Suprapubic skin (tissue), 4 donors: Measurements from ENCODE around the gene SLC28A1. TPM values are rescaled to one million over a fixed set of nuclear protein-coding genes. Genes with fewer than 3 reads are reported as not detected.

Experiments
- DNase-seq, 2 donors: peaks; one replicate each; pipeline ENCODE4 v3.0.0-alpha.2; 2019; ENCODE audit warnings: low spot score in 2 of 2
- H3K27ac ChIP-seq: fragments of 200-600 bp; sonication (generic); one replicate; pipeline ENCODE4 v1.5.1; 2019
- H3K27me3 ChIP-seq: fragments of 200-600 bp; sonication (generic); one replicate; pipeline ENCODE4 v1.5.1; 2019
- H3K36me3 ChIP-seq: fragments of 200-600 bp; sonication (generic); one replicate; pipeline ENCODE4 v1.5.1; 2019
- H3K4me1 ChIP-seq: fragments of 200-600 bp; sonication (generic); one replicate; pipeline ENCODE4 v1.5.1; 2019
- H3K4me3 ChIP-seq: fragments of 200-600 bp; sonication (generic); one replicate; pipeline ENCODE4 v1.5.1; 2019; ENCODE audit warnings: mild to moderate bottlenecking
- H3K9me3 ChIP-seq: fragments of 200-600 bp; sonication (generic); one replicate; pipeline ENCODE4 v1.5.1; 2019
- CTCF ChIP-seq, 2 donors: fragments of 200-600 bp in 1 of 2; fragments of 450-650 bp in 1 of 2; sonication (generic) in 1 of 2; IDR thresholded peaks; one replicate each; pipeline ENCODE4 v1.5.1; 2016 to 2019; ENCODE audit warnings: antibody characterized with exemption in 2 of 2, mild to moderate bottlenecking in 1 of 2, moderate library complexity in 1 of 2
- EP300 ChIP-seq: sonication (generic); formaldehyde crosslinking; IDR thresholded peaks from one replicate; pipeline ENCODE4 v1.6.1; 2017; ENCODE audit warnings: antibody characterized with exemption
- POLR2A ChIP-seq, 2 donors: fragments of 450-650 bp; IDR thresholded peaks; one replicate each; pipeline ENCODE4 v1.6.1; 2017; ENCODE audit warnings: antibody characterized with exemption in 2 of 2, mild to moderate bottlenecking in 2 of 2, moderate library complexity in 2 of 2
- POLR2AphosphoS5 ChIP-seq, 3 donors: sonication (generic); formaldehyde crosslinking; IDR thresholded peaks; one replicate each; pipeline ENCODE4 v1.6.1; 2017; ENCODE audit warnings: antibody characterized with exemption in 3 of 3
- WGBS: methylation state at CpG from one replicate; pipeline ENCODE4 v1.1.5; 2018; 5-methylcytosine and 5-hydroxymethylcytosine counted together
- total RNA-seq, 4 donors: library from RNA; depleted of rRNA; stranded (reverse); fragments of >200 nt; gene quantifications; one replicate each; pipeline ENCODE4 v1.1.0, GENCODE V29; 2016

Gene SLC28A1
- total RNA-seq, 4 donors from 2014 or later: not detected

DNA sequence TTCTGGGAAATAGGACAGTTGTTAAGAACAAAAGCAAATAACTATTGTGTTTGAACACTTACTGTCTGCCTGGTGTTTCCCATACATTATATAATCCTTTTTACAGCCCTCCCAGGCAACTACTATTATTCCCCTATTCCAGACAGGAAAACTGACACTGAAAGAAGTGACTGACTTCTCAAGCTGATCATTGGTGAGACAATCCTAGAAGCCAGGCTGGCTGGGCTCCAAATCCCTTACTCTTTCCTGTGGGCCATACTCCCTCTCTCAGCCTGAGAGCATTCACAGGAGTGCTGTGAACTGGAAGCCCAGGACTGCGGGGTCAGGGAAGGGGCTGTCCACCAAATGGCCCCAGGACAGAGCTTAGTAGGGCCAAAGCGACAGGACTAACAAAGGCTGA is 58.0 kb downstream of the SLC28A1 start:
- Histone ChIP-seq H3K36me3 (no peaks in the 10 kb centered on the region), H3K4me1 (no peaks in the 10 kb centered on the region), H3K9me3 (no peaks in the 10 kb centered on the region), H3K4me3 (no peak overlapping the region), H3K27ac (no peak overlapping the region), H3K27me3 (no peaks in the 10 kb centered on the region)
- DNase-seq: no peak
- TF ChIP-seq POLR2AphosphoS5 (IDR thresholded peaks at IDR 0.05) (no peak), CTCF (IDR thresholded peaks at IDR 0.05) (no peak), EP300 (no peak), POLR2A (IDR thresholded peaks at IDR 0.05) (no peak)
- WGBS: 96% methylated on average over 2 of the region's 2 CpGs

DNA sequence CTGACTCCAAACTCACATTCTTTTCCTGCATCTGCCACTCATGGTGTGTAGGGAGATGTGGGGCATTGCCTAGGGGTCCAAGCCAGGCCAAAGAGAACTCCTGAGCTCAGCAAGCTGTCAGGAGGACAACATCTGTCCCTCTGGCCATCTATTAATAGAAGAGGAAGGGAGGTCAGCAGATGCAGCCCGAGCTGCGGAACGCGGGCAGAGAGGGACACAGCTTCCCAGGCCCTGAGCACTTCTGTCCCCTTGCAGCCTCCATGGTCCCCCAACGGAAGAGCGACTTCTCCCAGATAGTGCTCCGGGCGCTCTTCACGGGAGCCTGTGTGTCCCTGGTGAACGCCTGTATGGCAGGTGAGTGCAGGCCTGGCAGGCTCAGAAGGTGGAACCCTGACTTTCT is 59.8 kb downstream of the SLC28A1 start:
- Histone ChIP-seq H3K4me1 (no peaks in the 10 kb centered on the region), H3K27me3 (no peaks in the 10 kb centered on the region), H3K36me3 (no peaks in the 10 kb centered on the region), H3K27ac (no peak overlapping the region), H3K4me3 (no peak overlapping the region), H3K9me3 (no peaks in the 10 kb centered on the region)
- DNase-seq: no peak
- 84% methylated on average over 8 of the region's 10 CpGs for WGBS
- TF ChIP-seq EP300 (no peak), CTCF (IDR thresholded peaks at IDR 0.05) (no peak), POLR2AphosphoS5 (IDR thresholded peaks at IDR 0.05) (no peak)

- no peak for DNase-seq
- WGBS: 91% methylated on average over 11 of the region's 11 CpGs
- no peaks in the 10 kb centered on the region for H3K36me3 ChIP-seq
Measured at GRCh38 chr15:84944861-84945260, 60.4 kb downstream of the SLC28A1 start.

GRCh38 chr15:84946772-84947489 is 62.5 kb downstream of the SLC28A1 start:
- H3K27me3 ChIP-seq: no peaks in the 10 kb centered on the region
- H3K27ac ChIP-seq: no peak overlapping the region
- no peak for DNase-seq
- no peak overlapping the region for H3K4me3 ChIP-seq
- H3K4me1 ChIP-seq: peaks cover 3% of the 10 kb centered on the region
- no peak for TF ChIP-seq CTCF (IDR thresholded peaks at IDR 0.05)
- no peak for TF ChIP-seq POLR2AphosphoS5 (IDR thresholded peaks at IDR 0.05)
- no peak for TF ChIP-seq EP300
- no peak for TF ChIP-seq POLR2A (IDR thresholded peaks at IDR 0.05)
- H3K9me3 ChIP-seq: no peaks in the 10 kb centered on the region
- H3K36me3 ChIP-seq: no peaks in the 10 kb centered on the region
- WGBS: 82% methylated on average over 5 of the region's 5 CpGs

More at GRCh38 chr15:84944861-84945260, 60.4 kb downstream of the SLC28A1 start:
- Histone ChIP-seq H3K27me3 (no peaks in the 10 kb centered on the region), H3K4me3 (no peak overlapping the region), H3K4me1 (peaks cover 1% of the 10 kb centered on the region), H3K27ac (no peak overlapping the region), H3K9me3 (no peaks in the 10 kb centered on the region)
- TF ChIP-seq EP300: no peak
- no peak for TF ChIP-seq POLR2A (IDR thresholded peaks at IDR 0.05)

DNA sequence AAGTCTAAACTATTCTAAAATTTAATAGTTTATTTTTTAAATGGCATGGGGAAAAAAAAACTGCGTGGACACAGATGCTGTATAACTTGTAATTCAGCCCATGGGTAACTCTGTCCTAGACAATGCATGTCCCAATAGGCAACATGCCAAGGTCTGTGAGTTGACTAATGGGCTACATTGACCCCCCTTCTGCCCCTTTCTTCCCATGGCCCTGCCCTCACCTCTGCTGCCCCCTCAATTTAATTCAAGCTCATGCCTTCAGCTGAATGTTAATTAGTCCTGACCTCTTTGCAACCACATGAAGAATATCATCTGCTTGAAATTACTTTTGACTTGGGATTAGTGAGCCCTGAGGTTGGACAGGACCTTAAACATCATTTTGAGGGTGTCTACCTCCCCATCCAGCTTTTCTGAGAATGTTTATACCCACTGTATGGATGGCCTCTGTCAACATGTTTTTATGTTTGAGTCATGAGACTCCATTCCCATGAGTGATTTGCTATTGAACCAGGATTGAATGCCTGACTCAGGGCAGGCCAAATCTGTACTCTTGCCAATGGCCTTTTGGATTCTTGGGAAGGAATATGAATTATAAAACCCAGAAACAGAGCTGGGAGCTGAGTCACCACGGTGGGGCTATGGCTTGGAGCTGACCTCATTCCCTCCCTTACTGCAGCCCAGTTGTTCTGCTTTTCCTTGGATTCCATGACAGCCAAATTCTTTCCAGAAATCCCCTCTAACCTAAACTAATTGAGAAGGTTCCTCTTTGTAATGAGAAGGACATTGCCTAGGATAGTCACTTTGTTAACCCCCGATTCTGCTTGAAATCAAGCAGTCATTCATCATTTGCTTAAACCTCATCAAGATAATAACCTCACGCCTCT is 63.7 kb downstream of the SLC28A1 start:
- H3K4me1 ChIP-seq: peaks cover 3% of the 10 kb centered on the region
- no peaks in the 10 kb centered on the region for H3K27me3 ChIP-seq
- no peaks in the 10 kb centered on the region for H3K36me3 ChIP-seq
- TF ChIP-seq CTCF (IDR thresholded peaks at IDR 0.05) (no peak), EP300 (no peak), POLR2A (IDR thresholded peaks at IDR 0.05) (no peak), POLR2AphosphoS5 (IDR thresholded peaks at IDR 0.05) (no peak)
- no peak overlapping the region for H3K4me3 ChIP-seq
- 69% methylated on average over 4 of the region's 4 CpGs for WGBS
- DNase-seq: no peak
- H3K9me3 ChIP-seq: no peaks in the 10 kb centered on the region
- H3K27ac ChIP-seq: peak overlapping the region; percentile 65
